Inflammatory macrophage treated with lipopolysaccharide for 4 hours (primary cell): Measurements from ENCODE around the gene HM13.
A peak's percentile ranks its signal among the peaks of the same experiment; 100 is the strongest.

Experiments
- DNase-seq: peaks from one replicate; pipeline ENCODE4 v3.0.0-alpha.2; 2020

The HM13 gene

GRCh38 chr20:31617432-31618104 is 103.3 kb downstream of the HM13 start:
- DNase-seq, result peak; percentile 81
